Endodermal cell (in vitro differentiated cells): Measurements from ENCODE around the gene FUZ. TPM values are rescaled to one million over a fixed set of nuclear protein-coding genes. Genes with fewer than 3 reads are reported as not detected.

Experiments used
- DNase-seq: peaks from one replicate; pipeline ENCODE4 v3.0.0-alpha.2; 2017
- H3K27ac ChIP-seq: 2 replicates; pipeline ENCODE4 v1.5.1; 2013; ENCODE audit warnings: mild to moderate bottlenecking, low read depth, low read length, moderate library complexity
- H3K27me3 ChIP-seq: 2 replicates; pipeline ENCODE4 v1.6.1; 2013; ENCODE audit warnings: mild to moderate bottlenecking, low read length, moderate library complexity; ENCODE audit not compliant: insufficient read depth, control insufficient read depth, poor library complexity, severe bottlenecking
- H3K36me3 ChIP-seq: 2 replicates; pipeline ENCODE4 v1.7.0; 2013; ENCODE audit warnings: mild to moderate bottlenecking, low read length, moderate library complexity; ENCODE audit not compliant: control insufficient read depth, insufficient read depth
- H3K4me1 ChIP-seq: one replicate; pipeline ENCODE4 v1.7.0; 2013; ENCODE audit warnings: low read length; ENCODE audit not compliant: control insufficient read depth, insufficient read depth
- H3K4me3 ChIP-seq: 2 replicates; pipeline ENCODE4 v1.5.1; 2013; ENCODE audit warnings: mild to moderate bottlenecking, low read length, moderate library complexity
- H3K9ac ChIP-seq: 2 replicates; pipeline ENCODE4 v1.6.1; 2013; ENCODE audit warnings: mild to moderate bottlenecking, low read length, moderate library complexity; ENCODE audit not compliant: poor library complexity, severe bottlenecking; ENCODE audit errors: extremely low read depth
- H3K9me3 ChIP-seq: 2 replicates; pipeline ENCODE4 v1.6.1; 2013; ENCODE audit warnings: mild to moderate bottlenecking, low read length, moderate library complexity; ENCODE audit not compliant: control insufficient read depth
- H3K27ac Mint-ChIP-seq: 2 replicates; pipeline ENCODE4 v1.8.0; 2020; ENCODE audit warnings: mixed read lengths
- H3K27me3 Mint-ChIP-seq: 2 replicates; pipeline ENCODE4 v1.8.0; 2021; ENCODE audit warnings: mild to moderate bottlenecking, mixed read lengths; ENCODE audit not compliant: insufficient read depth
- H3K36me3 Mint-ChIP-seq: 2 replicates; pipeline ENCODE4 v1.8.0; 2020; ENCODE audit warnings: low read depth, mixed read lengths
- H3K4me1 Mint-ChIP-seq: 2 replicates; pipeline ENCODE4 v1.8.0; 2020; ENCODE audit warnings: mixed read lengths
- H3K4me3 Mint-ChIP-seq: 2 replicates; pipeline ENCODE4 v1.8.0; 2020; ENCODE audit warnings: mild to moderate bottlenecking, moderate library complexity, mixed read lengths
- H3K9me3 Mint-ChIP-seq: 2 replicates; pipeline ENCODE4 v1.8.0; 2020; ENCODE audit warnings: mild to moderate bottlenecking, mixed read lengths
- WGBS, 2 experiments: methylation state at CpG; one replicate each; pipeline versions ENCODE4 v1.1.5 to v1.1.7; 2013; ENCODE audit warnings: missing lambda C conversion rate in 2 of 2, mixed read lengths in 1 of 2; ENCODE audit not compliant: insufficient coverage in 1 of 2, insufficient read length in 1 of 2; 5-methylcytosine and 5-hydroxymethylcytosine counted together
- total RNA-seq, 2 donors: library from RNA; stranded (reverse); fragmentation: NEBNext Ultra II Directional in 1 of 2; extraction: Animal tissue kit (Norgen Biotek cat#: 25700) in 1 of 2; gene quantifications; 2 replicates in 1 of 2; 3 replicates in 1 of 2; pipeline ENCODE4 v1.2.1, GENCODE V29; 2021
- TF ChIP-seq, protein P1 (sequence below): fragments of 200-600 bp; sonication (generic); conservative IDR thresholded peaks from 2 replicates; pipeline ENCODE4 v1.5.0; 2021; ENCODE audit warnings: antibody characterized with exemption, mild to moderate bottlenecking

FUZ gene
- total RNA-seq, 2 donors from 2014 or later = 26.1 to 41.2 TPM

DNA sequence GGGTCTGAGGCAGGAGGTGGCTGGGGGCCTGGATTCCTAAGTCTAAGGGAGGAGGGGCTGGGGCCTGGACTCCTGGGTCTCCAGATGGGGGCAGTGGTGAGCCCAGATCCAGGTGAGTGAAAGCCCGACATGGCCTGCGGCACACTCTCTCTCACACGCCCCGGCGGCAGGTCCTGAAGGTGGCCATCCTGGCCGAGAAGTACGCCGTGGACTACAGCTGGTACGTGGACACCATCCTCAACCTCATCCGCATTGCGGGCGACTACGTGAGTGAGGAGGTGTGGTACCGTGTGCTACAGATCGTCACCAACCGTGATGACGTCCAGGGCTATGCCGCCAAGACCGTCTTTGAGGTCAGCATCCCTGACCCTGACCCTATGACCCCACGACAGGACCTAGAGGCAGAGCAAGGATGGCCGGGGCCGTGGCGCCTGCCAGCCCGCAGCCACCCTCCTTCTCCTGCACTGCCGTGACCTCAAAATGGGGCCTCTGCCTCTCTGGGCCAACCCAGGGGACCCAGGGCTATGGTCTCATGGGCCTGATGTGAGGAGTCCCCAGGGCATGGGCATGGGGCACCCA lies 13.2 kb downstream of the FUZ start:
- Mint-ChIP-seq H3K27me3 (no peaks in the 10 kb centered on the region), H3K36me3 (peaks cover 71% of the 10 kb centered on the region), H3K9me3 (no peaks in the 10 kb centered on the region), H3K4me1 (peaks cover 3% of the 10 kb centered on the region), H3K4me3 (no peak overlapping the region), H3K27ac (no peak overlapping the region)
- TF ChIP-seq, protein P1, sequence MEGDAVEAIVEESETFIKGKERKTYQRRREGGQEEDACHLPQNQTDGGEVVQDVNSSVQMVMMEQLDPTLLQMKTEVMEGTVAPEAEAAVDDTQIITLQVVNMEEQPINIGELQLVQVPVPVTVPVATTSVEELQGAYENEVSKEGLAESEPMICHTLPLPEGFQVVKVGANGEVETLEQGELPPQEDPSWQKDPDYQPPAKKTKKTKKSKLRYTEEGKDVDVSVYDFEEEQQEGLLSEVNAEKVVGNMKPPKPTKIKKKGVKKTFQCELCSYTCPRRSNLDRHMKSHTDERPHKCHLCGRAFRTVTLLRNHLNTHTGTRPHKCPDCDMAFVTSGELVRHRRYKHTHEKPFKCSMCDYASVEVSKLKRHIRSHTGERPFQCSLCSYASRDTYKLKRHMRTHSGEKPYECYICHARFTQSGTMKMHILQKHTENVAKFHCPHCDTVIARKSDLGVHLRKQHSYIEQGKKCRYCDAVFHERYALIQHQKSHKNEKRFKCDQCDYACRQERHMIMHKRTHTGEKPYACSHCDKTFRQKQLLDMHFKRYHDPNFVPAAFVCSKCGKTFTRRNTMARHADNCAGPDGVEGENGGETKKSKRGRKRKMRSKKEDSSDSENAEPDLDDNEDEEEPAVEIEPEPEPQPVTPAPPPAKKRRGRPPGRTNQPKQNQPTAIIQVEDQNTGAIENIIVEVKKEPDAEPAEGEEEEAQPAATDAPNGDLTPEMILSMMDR = peak; percentile 66
- H3K36me3 ChIP-seq = peaks cover 56% of the 10 kb centered on the region
- no peaks in the 10 kb centered on the region for H3K4me1 ChIP-seq
- H3K9ac ChIP-seq = no peak overlapping the region
- no peak overlapping the region for H3K4me3 ChIP-seq
- H3K27me3 ChIP-seq = no peaks in the 10 kb centered on the region
- H3K27ac ChIP-seq = no peak overlapping the region
- peak; percentile 88 for DNase-seq
- WGBS, 2 experiments = 93 to 97% methylated on average over 25 of the region's 25 CpGs
- no peaks in the 10 kb centered on the region for H3K9me3 ChIP-seq

DNA sequence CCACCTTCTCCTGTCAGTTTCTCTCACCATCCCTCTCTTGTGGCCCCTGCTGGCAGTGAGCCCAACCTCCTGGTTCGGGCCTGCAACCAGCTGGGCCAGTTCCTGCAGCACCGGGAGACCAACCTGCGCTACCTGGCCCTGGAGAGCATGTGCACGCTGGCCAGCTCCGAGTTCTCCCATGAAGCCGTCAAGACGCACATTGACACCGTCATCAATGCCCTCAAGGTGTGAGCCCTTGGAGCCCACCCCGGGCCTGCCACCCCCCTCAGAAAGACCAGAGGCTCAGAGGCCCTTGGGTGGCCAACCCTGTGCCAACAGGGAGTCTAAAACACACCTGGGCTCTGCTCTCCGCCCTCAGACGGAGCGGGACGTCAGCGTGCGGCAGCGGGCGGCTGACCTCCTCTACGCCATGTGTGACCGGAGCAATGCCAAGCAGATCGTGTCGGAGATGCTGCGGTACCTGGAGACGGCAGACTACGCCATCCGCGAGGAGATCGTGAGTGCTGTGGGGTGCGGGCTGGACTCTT lies 13.8 kb downstream of the FUZ start:
- no peaks in the 10 kb centered on the region for H3K27me3 ChIP-seq
- no peak overlapping the region for H3K27ac ChIP-seq
- WGBS, 2 experiments = 95 to 96% methylated on average over 21 to 28 of the region's 28 CpGs
- TF ChIP-seq, protein P1 = no peak
- peaks cover 3% of the 10 kb centered on the region for H3K4me1 Mint-ChIP-seq
- H3K9me3 Mint-ChIP-seq = no peaks in the 10 kb centered on the region
- H3K36me3 ChIP-seq = peaks cover 53% of the 10 kb centered on the region
- no peaks in the 10 kb centered on the region for H3K27me3 Mint-ChIP-seq
- H3K9me3 ChIP-seq = no peaks in the 10 kb centered on the region
- H3K36me3 Mint-ChIP-seq = peaks cover 69% of the 10 kb centered on the region
- no peak overlapping the region for H3K27ac Mint-ChIP-seq
- H3K4me1 ChIP-seq = no peaks in the 10 kb centered on the region
- H3K4me3 Mint-ChIP-seq = no peak overlapping the region
- no peak overlapping the region for H3K4me3 ChIP-seq
- no peak for DNase-seq
- no peak overlapping the region for H3K9ac ChIP-seq

DNA sequence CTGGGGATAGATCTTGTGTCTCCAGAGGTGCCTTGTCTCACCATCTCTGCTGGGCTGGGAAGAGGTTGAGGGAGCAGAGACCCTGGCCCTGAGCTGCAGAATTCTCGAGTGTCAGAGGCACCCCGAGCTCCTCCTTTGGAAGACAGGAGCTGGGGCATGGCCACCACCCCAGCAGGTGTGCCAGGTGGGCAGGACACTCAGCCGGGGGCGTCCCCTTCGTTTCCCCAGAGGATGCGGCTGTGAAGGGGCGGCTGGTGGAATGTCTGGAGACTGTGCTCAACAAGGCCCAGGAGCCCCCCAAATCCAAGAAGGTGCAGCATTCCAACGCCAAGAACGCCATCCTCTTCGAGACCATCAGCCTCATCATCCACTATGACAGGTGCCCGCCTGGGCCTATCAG lies 14.5 kb downstream of the FUZ start:
- no peaks in the 10 kb centered on the region for H3K27me3 Mint-ChIP-seq
- TF ChIP-seq, protein P1 = no peak
- H3K4me1 ChIP-seq = no peaks in the 10 kb centered on the region
- H3K27ac ChIP-seq = no peak overlapping the region
- 96 to 98% methylated on average over 7 to 11 of the region's 11 CpGs for whole genome bisulfite sequencing, 2 experiments
- H3K9me3 Mint-ChIP-seq = no peaks in the 10 kb centered on the region
- no peak overlapping the region for H3K27ac Mint-ChIP-seq
- peaks cover 48% of the 10 kb centered on the region for H3K36me3 ChIP-seq
- peaks cover 69% of the 10 kb centered on the region for H3K36me3 Mint-ChIP-seq
- H3K4me3 ChIP-seq = no peak overlapping the region
- H3K27me3 ChIP-seq = no peaks in the 10 kb centered on the region
- H3K9me3 ChIP-seq = no peaks in the 10 kb centered on the region
- H3K4me3 Mint-ChIP-seq = no peak overlapping the region
- no peak for DNase-seq
- peaks cover 3% of the 10 kb centered on the region for H3K4me1 Mint-ChIP-seq
- no peak overlapping the region for H3K9ac ChIP-seq
